Hepatocyte (in vitro differentiated cells): Measurements from ENCODE around the gene NEURL2. TPM values are rescaled to one million over a fixed set of nuclear protein-coding genes. Genes with fewer than 3 reads are reported as not detected.
A peak's percentile ranks its signal among the peaks of the same experiment; 100 is the strongest.

Experiments
- DNase-seq: peaks from one replicate; pipeline ENCODE4 v3.0.0-alpha.2; 2016; ENCODE audit warnings: low spot score
- H2AFZ ChIP-seq: fragments of 200-600 bp; sonication (generic); 2 replicates; pipeline ENCODE4 v1.6.0; 2016; ENCODE audit warnings: antibody characterized with exemption, mild to moderate bottlenecking
- H3K27ac ChIP-seq: fragments of 200-600 bp; sonication (generic); 2 replicates; pipeline ENCODE4 v1.5.1; 2016; ENCODE audit warnings: mild to moderate bottlenecking
- H3K27me3 ChIP-seq: fragments of 200-600 bp; sonication (generic); 2 replicates; pipeline ENCODE4 v1.6.1; 2016
- H3K36me3 ChIP-seq: fragments of 200-600 bp; sonication (generic); replicated peaks from 2 replicates; pipeline ENCODE4 v1.5.1; 2016; ENCODE audit warnings: low read depth; ENCODE audit not compliant: insufficient read depth
- H3K4me1 ChIP-seq: fragments of 200-600 bp; sonication (generic); 2 replicates; pipeline ENCODE4 v1.5.1; 2016; ENCODE audit warnings: mild to moderate bottlenecking, moderate library complexity; ENCODE audit not compliant: insufficient read depth
- H3K4me2 ChIP-seq: fragments of 200-600 bp; sonication (generic); 2 replicates; pipeline ENCODE4 v1.6.0; 2016
- H3K4me3 ChIP-seq: fragments of 200-600 bp; sonication (generic); 2 replicates; pipeline ENCODE4 v1.5.1; 2016; ENCODE audit warnings: mild to moderate bottlenecking
- H3K79me2 ChIP-seq: fragments of 200-600 bp; sonication (generic); 2 replicates; pipeline ENCODE4 v1.6.0; 2017; ENCODE audit warnings: mild to moderate bottlenecking
- H3K9me2 ChIP-seq: fragments of 200-600 bp; sonication (generic); replicated peaks from 2 replicates; pipeline ENCODE4 v1.6.0; 2017; ENCODE audit warnings: mild to moderate bottlenecking; ENCODE audit not compliant: insufficient read depth
- H3K9me3 ChIP-seq: fragments of 200-600 bp; sonication (generic); 2 replicates; pipeline ENCODE4 v1.5.1; 2016; ENCODE audit warnings: low read depth, mild to moderate bottlenecking
- H4K20me1 ChIP-seq: fragments of 200-600 bp; sonication (generic); 2 replicates; pipeline ENCODE4 v1.6.0; 2016; ENCODE audit warnings: mild to moderate bottlenecking; ENCODE audit not compliant: insufficient read depth, poor library complexity, severe bottlenecking
- EZH2 ChIP-seq: fragments of 200-600 bp; sonication (generic); IDR thresholded peaks from 2 replicates; pipeline ENCODE4 v1.6.1; 2016; ENCODE audit warnings: antibody characterized with exemption, mild to moderate bottlenecking, borderline replicate concordance
- EZH2phosphoT487 ChIP-seq: fragments of 200-600 bp; sonication (generic); IDR thresholded peaks from one replicate; pipeline ENCODE4 v1.6.1; 2018; ENCODE audit warnings: antibody characterized with exemption, mild to moderate bottlenecking, low read depth, moderate library complexity; ENCODE audit not compliant: unreplicated experiment, severe bottlenecking
- WGBS: methylation state at CpG from one replicate; pipeline ENCODE4 v1.1.6; 2016; ENCODE audit warnings: low lambda C conversion rate; ENCODE audit errors: missing lambda C conversion rate; 5-methylcytosine and 5-hydroxymethylcytosine counted together
- polyA plus RNA-seq: library from polyadenylated mRNA; unstranded; fragments of >200 nt; fragmentation: Nextera tagmentation; extraction: Ambion mirVana; gene quantifications from 2 replicates; pipeline ENCODE4 v1.2.1, GENCODE V29; 2016
- total RNA-seq: library from RNA; depleted of rRNA; stranded (reverse); fragments of >200 nt; gene quantifications from 2 replicates; pipeline ENCODE4 v1.2.3, GENCODE V29; 2014
- TF ChIP-seq, protein P1 (sequence below): fragments of 200-600 bp; sonication (generic); IDR thresholded peaks from 2 replicates; pipeline ENCODE4 v1.5.1; 2016; ENCODE audit warnings: antibody characterized with exemption, mild to moderate bottlenecking; ENCODE audit not compliant: poor library complexity

The NEURL2 gene, protein sequence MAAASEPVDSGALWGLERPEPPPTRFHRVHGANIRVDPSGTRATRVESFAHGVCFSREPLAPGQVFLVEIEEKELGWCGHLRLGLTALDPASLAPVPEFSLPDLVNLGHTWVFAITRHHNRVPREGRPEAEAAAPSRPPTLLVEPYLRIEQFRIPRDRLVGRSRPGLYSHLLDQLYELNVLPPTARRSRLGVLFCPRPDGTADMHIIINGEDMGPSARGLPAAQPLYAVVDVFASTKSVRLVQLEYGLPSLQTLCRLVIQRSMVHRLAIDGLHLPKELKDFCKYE
- total RNA-seq (11.1 and 12.8 TPM in 2 replicates), polyA plus RNA-seq (11.7 and 11.8 TPM in 2 replicates)

DNA sequence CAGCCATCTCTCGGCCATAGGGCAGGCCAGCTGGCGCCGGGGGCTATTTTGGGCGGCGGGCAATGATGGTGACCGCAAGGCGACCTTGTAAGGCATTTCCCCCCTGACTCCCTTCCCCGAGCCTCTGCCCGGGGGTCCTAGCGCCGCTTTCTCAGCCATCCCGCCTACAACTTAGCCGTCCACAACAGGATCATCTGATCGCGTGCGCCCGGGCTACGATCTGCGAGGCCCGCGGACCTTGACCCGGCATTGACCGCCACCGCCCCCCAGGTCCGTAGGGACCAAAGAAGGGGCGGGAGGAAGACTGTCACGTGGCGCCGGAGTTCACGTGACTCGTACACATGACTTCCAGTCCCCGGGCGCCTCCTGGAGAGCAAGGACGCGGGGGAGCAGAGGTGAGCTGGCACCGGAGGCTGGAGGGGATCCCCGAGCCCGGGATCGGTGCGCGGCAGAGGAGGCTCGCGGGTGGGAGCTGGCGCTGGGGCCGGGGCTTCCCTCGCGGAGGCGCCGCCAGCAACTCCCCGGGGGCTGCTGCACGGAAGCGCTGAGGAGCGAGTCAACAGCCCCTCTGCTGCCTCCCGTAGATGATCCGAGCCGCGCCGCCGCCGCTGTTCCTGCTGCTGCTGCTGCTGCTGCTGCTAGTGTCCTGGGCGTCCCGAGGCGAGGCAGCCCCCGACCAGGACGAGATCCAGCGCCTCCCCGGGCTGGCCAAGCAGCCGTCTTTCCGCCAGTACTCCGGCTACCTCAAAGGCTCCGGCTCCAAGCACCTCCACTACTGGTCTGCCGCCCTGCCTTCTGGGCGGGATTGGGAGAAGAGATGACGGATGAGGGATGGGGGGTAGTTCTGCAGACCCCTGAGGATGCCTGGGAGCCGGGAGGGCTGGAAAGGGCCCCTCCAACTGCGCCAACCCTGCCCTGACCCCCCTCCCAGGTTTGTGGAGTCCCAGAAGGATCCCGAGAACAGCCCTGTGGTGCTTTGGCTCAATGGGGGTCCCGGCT, at the start of gene NEURL2, which contains the start of gene CTSA:
TSS of gene NEURL2 (minus strand) at position 224 of the 999 bp plus-strand sequence. CDS start at position 7, 217 bp downstream.
TSS of gene CTSA (plus strand) at position 351 of the 999 bp plus-strand sequence. CDS start at position 585, 234 bp downstream.
- peak within 1 kb of the TSS; percentile 26 for H3K4me3 ChIP-seq
- peaks cover 3% of the 10 kb centered on the region for H4K20me1 ChIP-seq
- peak within 1 kb of the TSS; percentile 92 for H3K4me2 ChIP-seq
- no peaks in the 10 kb centered on the region for H3K27me3 ChIP-seq
- peak within 1 kb of the TSS; percentile 86 for H3K27ac ChIP-seq
- 4% methylated on average over 73 of the region's 78 CpGs for WGBS
- H3K79me2 ChIP-seq: peaks cover 44% of the 10 kb centered on the region
- TF ChIP-seq EZH2phosphoT487 (no peak), EZH2 (no peak)
- TF ChIP-seq, protein P1, sequence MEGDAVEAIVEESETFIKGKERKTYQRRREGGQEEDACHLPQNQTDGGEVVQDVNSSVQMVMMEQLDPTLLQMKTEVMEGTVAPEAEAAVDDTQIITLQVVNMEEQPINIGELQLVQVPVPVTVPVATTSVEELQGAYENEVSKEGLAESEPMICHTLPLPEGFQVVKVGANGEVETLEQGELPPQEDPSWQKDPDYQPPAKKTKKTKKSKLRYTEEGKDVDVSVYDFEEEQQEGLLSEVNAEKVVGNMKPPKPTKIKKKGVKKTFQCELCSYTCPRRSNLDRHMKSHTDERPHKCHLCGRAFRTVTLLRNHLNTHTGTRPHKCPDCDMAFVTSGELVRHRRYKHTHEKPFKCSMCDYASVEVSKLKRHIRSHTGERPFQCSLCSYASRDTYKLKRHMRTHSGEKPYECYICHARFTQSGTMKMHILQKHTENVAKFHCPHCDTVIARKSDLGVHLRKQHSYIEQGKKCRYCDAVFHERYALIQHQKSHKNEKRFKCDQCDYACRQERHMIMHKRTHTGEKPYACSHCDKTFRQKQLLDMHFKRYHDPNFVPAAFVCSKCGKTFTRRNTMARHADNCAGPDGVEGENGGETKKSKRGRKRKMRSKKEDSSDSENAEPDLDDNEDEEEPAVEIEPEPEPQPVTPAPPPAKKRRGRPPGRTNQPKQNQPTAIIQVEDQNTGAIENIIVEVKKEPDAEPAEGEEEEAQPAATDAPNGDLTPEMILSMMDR: no peak
- H3K9me2 ChIP-seq: no peaks in the 10 kb centered on the region
- peak; percentile 96 for DNase-seq
- H3K36me3 ChIP-seq: no peaks in the 10 kb centered on the region
- peak within 1 kb of the TSS; percentile 43 for H2AFZ ChIP-seq
- H3K4me1 ChIP-seq: peaks cover 8% of the 10 kb centered on the region
- no peaks in the 10 kb centered on the region for H3K9me3 ChIP-seq

DNA sequence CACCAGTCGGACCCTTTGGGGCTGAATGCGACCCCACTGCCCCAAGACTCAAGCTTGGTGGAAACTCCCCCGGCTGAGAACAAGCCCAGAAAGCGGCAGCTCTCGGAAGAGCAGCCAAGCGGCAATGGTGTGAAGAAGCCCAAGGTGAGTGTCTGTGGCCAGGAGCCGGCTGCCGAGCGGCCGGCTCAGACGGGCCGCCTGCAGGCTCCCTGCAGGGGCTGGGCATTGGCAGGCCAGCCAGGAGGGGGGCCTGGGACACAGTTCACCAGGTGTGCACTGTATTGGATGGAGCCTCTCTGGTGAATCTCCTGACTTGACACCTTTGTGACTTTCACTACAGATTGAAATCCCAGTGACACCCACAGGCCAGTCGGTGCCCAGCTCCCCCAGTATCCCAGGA, 49.5 kb upstream of the NEURL2 start:
- peaks cover 5% of the 10 kb centered on the region for H3K4me1 ChIP-seq
- TF ChIP-seq EZH2 (no peak), EZH2phosphoT487 (no peak)
- TF ChIP-seq, protein P1: no peak
- H3K9me3 ChIP-seq: no peaks in the 10 kb centered on the region
- H3K79me2 ChIP-seq: peaks cover 30% of the 10 kb centered on the region
- no peak overlapping the region for H2AFZ ChIP-seq
- no peaks in the 10 kb centered on the region for H3K9me2 ChIP-seq
- H4K20me1 ChIP-seq: no peaks in the 10 kb centered on the region
- H3K36me3 ChIP-seq: no peaks in the 10 kb centered on the region
- WGBS: 98% methylated on average over 13 of the region's 13 CpGs
- H3K27ac ChIP-seq: no peak overlapping the region
- no peak for DNase-seq
- H3K27me3 ChIP-seq: no peaks in the 10 kb centered on the region
- H3K4me2 ChIP-seq: no peak overlapping the region
- no peak overlapping the region for H3K4me3 ChIP-seq

DNA sequence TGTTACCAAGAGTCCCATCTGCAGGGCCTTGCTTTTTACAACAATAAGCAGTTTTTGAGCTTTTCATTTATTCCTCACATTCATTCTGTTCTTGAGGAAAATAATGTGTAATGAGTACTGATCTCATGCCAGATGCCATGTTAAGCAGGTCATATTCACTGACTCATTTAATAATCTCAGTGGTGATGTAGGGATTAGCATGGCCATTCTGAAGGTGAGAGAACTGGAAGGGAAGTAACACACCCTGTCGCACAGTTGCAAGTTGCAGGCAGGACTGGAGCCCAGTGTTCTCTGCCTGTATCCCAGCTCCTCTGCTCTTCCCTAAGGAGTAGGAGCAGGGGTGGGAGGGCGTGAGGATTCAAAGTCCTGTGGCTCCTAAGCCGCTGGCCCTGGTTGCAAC, 49.0 kb upstream of the NEURL2 start:
- no peaks in the 10 kb centered on the region for H3K9me2 ChIP-seq
- no peaks in the 10 kb centered on the region for H3K27me3 ChIP-seq
- no peaks in the 10 kb centered on the region for H4K20me1 ChIP-seq
- H3K27ac ChIP-seq: no peak overlapping the region
- peaks cover 30% of the 10 kb centered on the region for H3K79me2 ChIP-seq
- TF ChIP-seq EZH2 (no peak), EZH2phosphoT487 (no peak)
- TF ChIP-seq, protein P1: no peak
- H3K9me3 ChIP-seq: no peaks in the 10 kb centered on the region
- no peak for DNase-seq
- no peaks in the 10 kb centered on the region for H3K36me3 ChIP-seq
- H3K4me1 ChIP-seq: peaks cover 5% of the 10 kb centered on the region
- 94% methylated on average over 3 of the region's 3 CpGs for WGBS
- no peak overlapping the region for H3K4me2 ChIP-seq
- no peak overlapping the region for H2AFZ ChIP-seq
- H3K4me3 ChIP-seq: no peak overlapping the region
